Spleen (tissue), 11 donors: ENCODE results near the gene FNBP1L. TPM values are rescaled to one million over a fixed set of nuclear protein-coding genes. Genes with fewer than 3 reads are reported as not detected.

Experiments used
- DNase-seq: peaks from one replicate; pipeline ENCODE4 v3.0.0-alpha.2; 2020
- H3K27ac ChIP-seq, 8 donors: fragments of 200-600 bp; sonication (generic) in 7 of 8; 1 replicate in 4 of 8; 2 replicates in 4 of 8; pipeline versions ENCODE4 v1.5.0 to v1.8.0; 2016 to 2021; ENCODE audit warnings: inconsistent platforms in 4 of 8, mild to moderate bottlenecking in 4 of 8, moderate library complexity in 1 of 8
- H3K27me3 ChIP-seq, 7 donors: fragments of 200-600 bp; sonication (generic) in 6 of 7; replicated peaks in 1 of 7; 1 replicate in 4 of 7; 2 replicates in 3 of 7; pipeline versions ENCODE4 v1.5.0 to v1.8.0; 2016 to 2021; ENCODE audit warnings: inconsistent platforms in 3 of 7, mild to moderate bottlenecking in 1 of 7
- H3K36me3 ChIP-seq, 6 donors: fragments of 200-600 bp; sonication (generic) in 5 of 6; 1 replicate in 4 of 6; 2 replicates in 2 of 6; pipeline versions ENCODE4 v1.5.0 to v1.8.0; 2016 to 2021; ENCODE audit warnings: inconsistent platforms in 2 of 6
- H3K4me1 ChIP-seq, 6 donors: fragments of 200-600 bp; sonication (generic) in 5 of 6; 1 replicate in 3 of 6; 2 replicates in 3 of 6; pipeline versions ENCODE4 v1.5.0 to v1.8.0; 2016 to 2021; ENCODE audit warnings: inconsistent platforms in 3 of 6
- H3K4me3 ChIP-seq, 8 donors: fragments of 200-600 bp; sonication (generic) in 7 of 8; 1 replicate in 4 of 8; 2 replicates in 4 of 8; pipeline versions ENCODE4 v1.5.0 to v1.8.0; 2016 to 2021; ENCODE audit warnings: inconsistent platforms in 4 of 8, mild to moderate bottlenecking in 4 of 8, moderate library complexity in 2 of 8
- H3K9me3 ChIP-seq, 8 donors: fragments of 200-600 bp; sonication (generic) in 7 of 8; 1 replicate in 4 of 8; 2 replicates in 4 of 8; pipeline versions ENCODE4 v1.5.0 to v1.8.0; 2016 to 2021; ENCODE audit warnings: inconsistent platforms in 4 of 8
- POLR2A ChIP-seq, 3 donors: fragments of 450-650 bp; IDR thresholded peaks; one replicate each; pipeline ENCODE4 v1.5.1; 2017; ENCODE audit warnings: antibody characterized with exemption in 3 of 3, mild to moderate bottlenecking in 1 of 3
- POLR2AphosphoS5 ChIP-seq, 3 donors: sonication (generic); formaldehyde crosslinking; IDR thresholded peaks; one replicate each; pipeline ENCODE4 v1.5.1; 2017; ENCODE audit warnings: antibody characterized with exemption in 3 of 3
- WGBS, 5 donors: extraction: QIAGEN DNeasy Blood & Tissue Kit in 3 of 5; methylation state at CpG; one replicate each; pipeline versions ENCODE4 v1.1.5 to v1.1.7; 2013 to 2018; 5-methylcytosine and 5-hydroxymethylcytosine counted together
- intact Hi-C: fragments of 100-400 bp; cut with DNase I; formaldehyde crosslinking; loops from one replicate; pipeline ENCODE4 v1.15.0; 2023; ENCODE audit warnings: low total_unique reads
- polyA plus RNA-seq, 3 donors: library from polyadenylated mRNA; stranded (reverse); fragments of 200-250 nt; gene quantifications; one replicate each; pipeline ENCODE4 v1.2.1, GENCODE V29; 2013
- total RNA-seq, 7 donors: library from RNA; depleted of rRNA in 3 of 7; stranded (reverse); fragments of >200 nt in 3 of 7; fragmentation: NEBNext Ultra II Directional in 4 of 7; extraction: Animal tissue kit (Norgen Biotek cat#: 25700) in 4 of 7; gene quantifications; one replicate each; pipeline versions ENCODE4 v1.1.0 to v1.2.1, GENCODE V29; 2016 to 2021
- TF ChIP-seq, protein P1 (sequence below), 11 experiments: fragments of 200-600 bp in 7 of 11; fragments of 450-650 bp in 4 of 11; sonication (generic) in 4 of 11; IDR thresholded peaks in 8 of 11; conservative IDR thresholded peaks in 3 of 11; 1 replicate in 7 of 11; 2 replicates in 4 of 11; pipeline versions ENCODE4 v1.4.0 to v1.8.0; 2016 to 2021; ENCODE audit warnings: antibody characterized with exemption in 11 of 11, inconsistent platforms in 4 of 11, mild to moderate bottlenecking in 1 of 11
- donor health status: healthy with polysubstance abuse.
- donor health status: DM: no; HTN: no; CAD: no; lungs with moderate emphysema.
- donor health status: DM: no; HTN: no; CAD: no.
- donor health status: Bipolar disorder and iron deficiency.
- donor health status: healthy.
- donor health status: DM: no; HTN: no; CAD: no.
- donor health status: DM: yes; HTN: yes; CAD: no.

FNBP1L gene
- total and polyA plus RNA-seq, 10 donors: 1.5 to 10.0 (median 5.5) TPM

DNA sequence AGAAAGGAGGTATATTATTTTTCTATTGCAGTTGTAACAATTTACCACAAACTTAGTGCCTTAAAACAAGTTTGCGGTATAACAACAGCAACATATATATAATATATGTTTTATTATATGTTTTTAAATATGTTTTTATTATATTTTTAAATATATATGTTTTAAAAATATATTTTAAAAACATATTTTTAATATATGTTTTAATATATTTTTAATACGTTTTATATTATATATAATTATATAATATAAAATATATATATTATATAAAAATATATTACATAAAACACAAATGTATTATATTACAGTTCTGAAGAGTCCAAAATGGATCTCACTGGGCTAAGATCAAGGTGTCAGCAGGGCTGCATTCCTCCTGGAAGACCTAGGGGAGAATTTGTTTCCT lies 27.5 kb upstream of the FNBP1L start:
- no peak for DNase-seq
- 92 to 100% (median 96%) methylated on average over 2 of the region's 2 CpGs for WGBS, 5 donors
- intact Hi-C loops: no loop called here
- Histone ChIP-seq H3K4me1 (peaks cover 0 to 3% (median under 1%) of the 10 kb centered on the region in 6 donors), H3K27ac (no peak overlapping the region), H3K36me3 (no peaks in the 10 kb centered on the region), H3K9me3 (no peaks in the 10 kb centered on the region), H3K4me3 (no peak overlapping the region), H3K27me3 (peaks cover 0 to 24% (median 0%) of the 10 kb centered on the region in 7 donors)
- TF ChIP-seq POLR2AphosphoS5 (IDR thresholded peaks at IDR 0.05) (no peak), POLR2A (IDR thresholded peaks at IDR 0.05) (no peak)
- TF ChIP-seq, protein P1, sequence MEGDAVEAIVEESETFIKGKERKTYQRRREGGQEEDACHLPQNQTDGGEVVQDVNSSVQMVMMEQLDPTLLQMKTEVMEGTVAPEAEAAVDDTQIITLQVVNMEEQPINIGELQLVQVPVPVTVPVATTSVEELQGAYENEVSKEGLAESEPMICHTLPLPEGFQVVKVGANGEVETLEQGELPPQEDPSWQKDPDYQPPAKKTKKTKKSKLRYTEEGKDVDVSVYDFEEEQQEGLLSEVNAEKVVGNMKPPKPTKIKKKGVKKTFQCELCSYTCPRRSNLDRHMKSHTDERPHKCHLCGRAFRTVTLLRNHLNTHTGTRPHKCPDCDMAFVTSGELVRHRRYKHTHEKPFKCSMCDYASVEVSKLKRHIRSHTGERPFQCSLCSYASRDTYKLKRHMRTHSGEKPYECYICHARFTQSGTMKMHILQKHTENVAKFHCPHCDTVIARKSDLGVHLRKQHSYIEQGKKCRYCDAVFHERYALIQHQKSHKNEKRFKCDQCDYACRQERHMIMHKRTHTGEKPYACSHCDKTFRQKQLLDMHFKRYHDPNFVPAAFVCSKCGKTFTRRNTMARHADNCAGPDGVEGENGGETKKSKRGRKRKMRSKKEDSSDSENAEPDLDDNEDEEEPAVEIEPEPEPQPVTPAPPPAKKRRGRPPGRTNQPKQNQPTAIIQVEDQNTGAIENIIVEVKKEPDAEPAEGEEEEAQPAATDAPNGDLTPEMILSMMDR (IDR thresholded peaks at IDR 0.05 in 8 of 11, conservative IDR thresholded peaks at IDR 0.05 in 3 of 11): no peak

DNA sequence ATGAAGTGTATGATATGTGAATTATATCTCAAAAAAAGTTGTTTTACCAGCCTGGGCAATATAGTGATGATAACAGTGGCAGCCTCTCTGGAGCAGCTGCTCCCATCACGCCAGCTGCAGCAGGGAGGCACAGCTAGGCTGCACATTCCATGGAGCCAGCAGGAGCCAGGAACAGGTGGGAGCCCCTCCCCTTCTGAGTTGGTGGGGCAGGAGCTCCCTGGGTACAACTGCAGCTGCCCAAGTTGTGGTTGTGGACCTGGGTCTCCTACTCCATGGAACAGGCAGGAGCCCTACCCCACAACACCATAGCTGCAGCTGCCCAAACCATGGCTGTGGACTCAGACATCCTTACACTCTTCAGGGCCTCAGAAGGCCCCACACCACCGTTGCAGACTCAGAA lies 21.7 kb upstream of the FNBP1L start:
- Histone ChIP-seq H3K27me3 (peaks cover 0 to 45% (median 0%) of the 10 kb centered on the region in 7 donors), H3K27ac (no peak overlapping the region), H3K4me3 (no peak overlapping the region), H3K9me3 (peaks cover 0 to 10% (median 2%) of the 10 kb centered on the region in 8 donors), H3K4me1 (no peaks in the 10 kb centered on the region), H3K36me3 (no peaks in the 10 kb centered on the region)
- 67 to 94% (median 86%) methylated on average over 2 of the region's 2 CpGs for WGBS, 5 donors
- intact Hi-C loops: no loop called here
- no peak for DNase-seq
- TF ChIP-seq POLR2AphosphoS5 (IDR thresholded peaks at IDR 0.05) (no peak), POLR2A (IDR thresholded peaks at IDR 0.05) (no peak)
- TF ChIP-seq, protein P1 (IDR thresholded peaks at IDR 0.05 in 8 of 11, conservative IDR thresholded peaks at IDR 0.05 in 3 of 11): no peak

GRCh38 chr1:93427656-93428055 lies 20.3 kb upstream of the FNBP1L start:
- intact Hi-C loops: no loop called here
- no peaks in the 10 kb centered on the region for H3K4me1 ChIP-seq
- no peak overlapping the region for H3K27ac ChIP-seq
- no peaks in the 10 kb centered on the region for H3K36me3 ChIP-seq
- TF ChIP-seq POLR2A (IDR thresholded peaks at IDR 0.05) (no peak), POLR2AphosphoS5 (IDR thresholded peaks at IDR 0.05) (no peak)
- TF ChIP-seq, protein P1 (IDR thresholded peaks at IDR 0.05 in 8 of 11, conservative IDR thresholded peaks at IDR 0.05 in 3 of 11): no peak
- WGBS, 5 donors: 80 to 100% (median 94%) methylated on average over 1 to 3 of the region's 3 CpGs
- H3K9me3 ChIP-seq: peaks cover 0 to 10% (median 2%) of the 10 kb centered on the region in 8 donors
- no peak for DNase-seq
- H3K27me3 ChIP-seq: peaks cover 0 to 48% (median 0%) of the 10 kb centered on the region in 7 donors
- no peak overlapping the region for H3K4me3 ChIP-seq

DNA sequence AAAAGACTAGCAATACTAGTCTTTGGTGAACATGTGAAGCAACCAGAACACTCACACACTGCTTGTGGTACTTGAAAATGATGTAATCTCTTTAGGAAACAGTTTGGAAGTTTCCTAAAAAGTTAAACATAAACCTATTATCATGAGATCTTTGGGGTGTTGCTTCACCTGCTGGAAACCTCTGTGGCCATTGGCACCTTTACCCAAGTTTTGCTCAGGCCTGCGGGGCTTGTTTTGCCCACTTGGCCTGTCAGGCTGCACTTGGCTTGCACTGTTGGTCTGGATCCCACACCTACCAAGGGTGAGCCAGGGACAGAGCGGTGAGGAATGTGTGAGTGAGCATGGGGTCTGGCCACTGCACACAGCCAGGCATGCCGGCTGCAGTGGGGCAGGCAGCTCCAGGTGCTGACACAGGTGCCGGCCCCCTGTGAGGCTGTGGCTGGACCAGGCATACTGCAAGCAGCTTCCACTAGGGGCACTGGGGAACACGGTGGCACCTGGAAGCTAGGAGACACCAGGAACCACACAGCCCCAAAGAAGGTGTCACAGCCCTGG lies 14.4 kb upstream of the FNBP1L start:
- DNase-seq: no peak
- WGBS, 5 donors: 54 to 79% (median 72%) methylated on average over 2 to 5 of the region's 5 CpGs
- Histone ChIP-seq H3K4me3 (no peak overlapping the region), H3K9me3 (no peaks in the 10 kb centered on the region), H3K27ac (no peak overlapping the region), H3K36me3 (no peaks in the 10 kb centered on the region), H3K27me3 (peaks cover 0 to 44% (median 0%) of the 10 kb centered on the region in 7 donors), H3K4me1 (peaks cover 0 to 5% (median 0%) of the 10 kb centered on the region in 6 donors)
- intact Hi-C loops: loop anchor here (10.0 kb wide), 1 partner anchor 191 kb away; no protein-coding TSS in a partner anchor
- TF ChIP-seq POLR2AphosphoS5 (IDR thresholded peaks at IDR 0.05) (no peak), POLR2A (IDR thresholded peaks at IDR 0.05) (no peak)
- TF ChIP-seq, protein P1 (IDR thresholded peaks at IDR 0.05 in 8 of 11, conservative IDR thresholded peaks at IDR 0.05 in 3 of 11): no peak
